A673 (cell line): ENCODE measurements around the gene ADAMTS6.

Experiments used
- EZH2 ChIP-seq: fragments of 200-600 bp; sonication (generic); IDR thresholded peaks from 2 replicates; pipeline ENCODE4 v1.6.1; 2017; ENCODE audit warnings: borderline replicate concordance, low read depth, mild to moderate bottlenecking, mixed read lengths, antibody characterized with exemption, low read length; ENCODE audit not compliant: poor library complexity, severe bottlenecking
- TF ChIP-seq, protein P1 (sequence below): fragments of 300-800, 200-600 bp; sonication (generic); conservative IDR thresholded peaks from 2 replicates; pipeline ENCODE4 v1.5.1; 2017; ENCODE audit warnings: low read depth, mild to moderate bottlenecking, antibody characterized with exemption, low read length, moderate library complexity, mixed read lengths

DNA sequence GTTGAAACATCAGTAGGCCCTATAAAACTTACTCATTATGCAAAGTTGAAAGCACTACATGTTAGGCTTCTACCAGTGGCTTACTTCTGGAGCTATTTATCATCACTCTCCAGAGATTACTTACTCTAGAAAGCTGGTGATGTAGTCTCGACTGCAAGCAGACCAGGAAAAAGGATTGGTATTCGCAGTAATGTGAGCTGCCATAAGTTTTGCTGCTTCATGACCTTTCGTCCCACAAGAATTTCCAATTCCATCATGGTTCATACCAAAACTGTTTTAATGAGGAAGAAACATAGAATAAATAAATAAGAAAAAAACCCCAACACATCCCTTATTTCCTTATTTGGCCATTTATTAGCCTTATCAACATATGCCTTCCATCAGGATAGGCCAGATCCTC, 181.9 kb downstream of the ADAMTS6 start:
- TF ChIP-seq, protein P1, sequence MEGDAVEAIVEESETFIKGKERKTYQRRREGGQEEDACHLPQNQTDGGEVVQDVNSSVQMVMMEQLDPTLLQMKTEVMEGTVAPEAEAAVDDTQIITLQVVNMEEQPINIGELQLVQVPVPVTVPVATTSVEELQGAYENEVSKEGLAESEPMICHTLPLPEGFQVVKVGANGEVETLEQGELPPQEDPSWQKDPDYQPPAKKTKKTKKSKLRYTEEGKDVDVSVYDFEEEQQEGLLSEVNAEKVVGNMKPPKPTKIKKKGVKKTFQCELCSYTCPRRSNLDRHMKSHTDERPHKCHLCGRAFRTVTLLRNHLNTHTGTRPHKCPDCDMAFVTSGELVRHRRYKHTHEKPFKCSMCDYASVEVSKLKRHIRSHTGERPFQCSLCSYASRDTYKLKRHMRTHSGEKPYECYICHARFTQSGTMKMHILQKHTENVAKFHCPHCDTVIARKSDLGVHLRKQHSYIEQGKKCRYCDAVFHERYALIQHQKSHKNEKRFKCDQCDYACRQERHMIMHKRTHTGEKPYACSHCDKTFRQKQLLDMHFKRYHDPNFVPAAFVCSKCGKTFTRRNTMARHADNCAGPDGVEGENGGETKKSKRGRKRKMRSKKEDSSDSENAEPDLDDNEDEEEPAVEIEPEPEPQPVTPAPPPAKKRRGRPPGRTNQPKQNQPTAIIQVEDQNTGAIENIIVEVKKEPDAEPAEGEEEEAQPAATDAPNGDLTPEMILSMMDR: no peak
- TF ChIP-seq EZH2: no peak
